ENCODE data around the gene ATG16L2. TPM values are rescaled to one million over a fixed set of nuclear protein-coding genes. Genes with fewer than 3 reads are reported as not detected.

Gene ATG16L2
- total and polyA plus RNA-seq, 9 of the 15 experiments (the other 6 are each of a cell fraction or from before 2014, with no cell fraction given): 0.18 to 11.2 (median 6.2) TPM

DNA sequence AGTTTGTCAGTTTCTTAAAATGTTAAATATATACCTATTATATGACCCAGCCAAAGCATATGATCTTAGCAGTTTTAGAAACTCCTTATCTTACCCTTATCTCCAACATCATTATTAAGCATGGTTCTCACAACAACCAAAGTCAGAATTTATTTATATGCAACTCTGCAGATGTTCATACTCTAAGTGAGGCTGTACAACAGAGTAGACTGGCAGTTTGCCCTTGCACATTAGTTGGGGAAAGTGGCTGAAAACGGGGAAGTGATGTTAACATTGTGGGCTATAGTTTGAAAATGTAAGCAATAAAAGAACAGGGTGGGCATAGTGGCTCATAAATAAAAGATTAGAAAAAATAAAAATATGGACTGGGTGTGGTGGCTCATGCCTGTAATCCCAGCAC lies 49.7 kb downstream of the ATG16L2 start (continued):
- TF ChIP-seq, protein P1, sequence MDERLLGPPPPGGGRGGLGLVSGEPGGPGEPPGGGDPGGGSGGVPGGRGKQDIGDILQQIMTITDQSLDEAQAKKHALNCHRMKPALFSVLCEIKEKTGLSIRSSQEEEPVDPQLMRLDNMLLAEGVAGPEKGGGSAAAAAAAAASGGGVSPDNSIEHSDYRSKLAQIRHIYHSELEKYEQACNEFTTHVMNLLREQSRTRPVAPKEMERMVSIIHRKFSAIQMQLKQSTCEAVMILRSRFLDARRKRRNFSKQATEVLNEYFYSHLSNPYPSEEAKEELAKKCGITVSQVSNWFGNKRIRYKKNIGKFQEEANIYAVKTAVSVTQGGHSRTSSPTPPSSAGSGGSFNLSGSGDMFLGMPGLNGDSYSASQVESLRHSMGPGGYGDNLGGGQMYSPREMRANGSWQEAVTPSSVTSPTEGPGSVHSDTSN (CRISPR knock-in tag; IDR thresholded peaks at IDR 0.05; ENCODE audit: low read depth): no peak
- TF ChIP-seq, protein P1 (tag; conservative IDR thresholded peaks at IDR 0.05; ENCODE audit: low read depth): no peak

DNA sequence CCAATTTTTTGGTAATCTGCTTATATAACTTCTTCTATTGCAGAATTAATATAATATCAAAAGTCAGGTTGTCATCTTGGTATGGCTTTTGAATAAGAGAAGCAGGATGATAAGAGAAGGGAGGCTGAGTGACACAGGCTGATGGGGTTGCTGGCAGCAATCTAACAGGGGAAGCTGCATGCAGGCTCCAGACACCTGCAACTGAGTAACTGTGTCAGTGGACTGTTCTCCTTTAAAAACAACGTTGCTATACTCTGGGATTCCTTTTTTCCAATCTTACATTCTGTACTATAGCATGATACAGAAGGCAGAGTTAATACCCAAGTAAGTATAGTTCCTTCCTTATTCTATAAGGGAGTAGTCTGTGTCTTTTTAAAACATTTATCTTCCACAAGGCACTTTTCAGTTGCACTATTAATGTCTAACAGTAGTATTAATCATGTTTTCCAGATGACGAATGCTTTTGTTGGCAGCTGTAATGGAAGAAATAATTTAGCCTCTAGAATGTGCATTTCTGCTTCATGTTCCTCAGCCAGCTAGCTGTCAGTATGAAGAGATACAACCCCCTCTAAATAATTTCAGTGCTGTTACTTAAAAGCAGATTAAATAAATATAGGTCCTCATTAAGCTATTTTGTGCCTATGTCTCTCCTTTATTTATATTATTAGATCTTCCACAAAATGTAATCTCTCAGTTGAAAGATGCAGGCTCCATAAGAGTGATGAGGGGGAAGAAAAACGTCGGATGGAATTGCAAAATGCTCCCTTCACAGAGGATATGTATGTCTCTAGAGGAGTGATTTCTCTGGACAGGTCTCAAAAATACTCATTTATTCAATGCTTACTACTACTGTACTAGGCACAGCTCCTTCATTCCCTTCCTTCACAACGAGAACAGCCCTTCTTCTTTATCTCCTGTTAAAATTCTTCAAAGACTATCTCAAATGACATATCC lies 50.8 kb downstream of the ATG16L2 start:
- ATAC-seq: no peak
- ChIA-PET CTCF (ENCODE audit: low intra/inter-chr PET ratio) (no interaction called here), POLR2A (interaction anchor here (0.6 kb wide), 1 partner anchor 775 kb away, joined by 3 read pairs; no protein-coding TSS in a partner anchor)
- no peak overlapping the region for H3K9ac ChIP-seq (ENCODE audit: insufficient read depth in 1 of 2, low read depth in 2 of 2, low read length in 2 of 2)
- no peaks in the 10 kb centered on the region for H3K27me3 ChIP-seq (ENCODE audit: control insufficient read depth in 2 of 2, insufficient read depth in 2 of 2, low read length in 2 of 2)
- no peaks in the 10 kb centered on the region for H3K79me2 ChIP-seq (ENCODE audit: control insufficient read depth, insufficient read depth, low read length)
- H3K36me3 ChIP-seq (ENCODE audit: control insufficient read depth, insufficient read depth, low read length): 0 out of 3 replicates have a peak, but pooled peaks cover 2% of the 10 kb centered on the region
- no peaks in the 10 kb centered on the region; a peak in 1 of 5 replicates for H3K4me1 ChIP-seq (replicated peaks in 1 of 2; ENCODE audit: control insufficient read depth in 2 of 2, insufficient read depth in 2 of 2, low read length in 2 of 2)
- H3K4me3 ChIP-seq: no peak overlapping the region
- no peaks in the 10 kb centered on the region for H3K9me3 ChIP-seq (replicated peaks; ENCODE audit: control insufficient read depth, insufficient read depth, low read depth, low read length)
- FAIRE-seq: no peak
- WGBS (ENCODE audit: insufficient coverage, low coverage, missing lambda C conversion rate): 15% methylated on average over 5 of the region's 5 CpGs
- no peaks in the 10 kb centered on the region for H3K9me1 ChIP-seq (ENCODE audit: control insufficient read depth, insufficient read depth, low read length)
- no peak overlapping the region for H2AFZ ChIP-seq (ENCODE audit: low read depth, low read length)
- intact Hi-C loops (cut with micrococcal nuclease): no loop called here
- no peaks in the 10 kb centered on the region for H4K20me1 ChIP-seq (replicated peaks; ENCODE audit: control insufficient read depth, insufficient read depth, low read length)
- TF ChIP-seq, protein P1 (CRISPR knock-in tag; IDR thresholded peaks at IDR 0.05; ENCODE audit: low read depth): no peak
- TF ChIP-seq, protein P1 (tag; conservative IDR thresholded peaks at IDR 0.05; ENCODE audit: low read depth): 0 out of 2 replicates have a peak, but pooled peaks have one; percentile 27
- no peak for TF ChIP-seq PRMT5 (CRISPR knock-in tag; IDR thresholded peaks at IDR 0.05)
- H3K4me2 ChIP-seq (ENCODE audit: insufficient read depth, low read length): no peak overlapping the region
- in situ Hi-C loops (cut with MboI): no loop called here
- no peak for DNase-seq (ENCODE audit: extremely low read depth in 1 of 4, low spot score in 3 of 4)
- no TSS peak for BruUV-seq (replicated peaks)
- no peak overlapping the region for H3K27ac ChIP-seq (ENCODE audit: extremely low read depth, low read depth, low read length)

Data from K562 (cell line).